ENCODE data around the gene RALGPS1. TPM values are rescaled to one million over a fixed set of nuclear protein-coding genes. Genes with fewer than 3 reads are reported as not detected.

The RALGPS1 gene
- total RNA-seq, 1 donor, result 8.2 TPM

GRCh38 chr9:126933334-126933980 is 18.9 kb downstream of the RALGPS1 start:
- no peak overlapping the region for H3K4me3 ChIP-seq (ENCODE audit: low read length)
- H3K27me3 ChIP-seq (ENCODE audit: insufficient read depth, low read length), result no peaks in the 10 kb centered on the region
- H3K4me1 ChIP-seq (ENCODE audit: insufficient read depth, low read length), result no peaks in the 10 kb centered on the region
- H3K9me3 ChIP-seq (ENCODE audit: low read depth, low read length), result no peaks in the 10 kb centered on the region

- H3K27me3 ChIP-seq (ENCODE audit: insufficient read depth, low read length), result no peaks in the 10 kb centered on the region
- no peaks in the 10 kb centered on the region for H3K9me3 ChIP-seq (ENCODE audit: low read depth, low read length)
- no peaks in the 10 kb centered on the region for H3K4me1 ChIP-seq (ENCODE audit: insufficient read depth, low read length)
- no peak overlapping the region for H3K4me3 ChIP-seq (ENCODE audit: low read length)
Observed at GRCh38 chr9:126934441-126934840, 19.9 kb downstream of the RALGPS1 start.

DNA sequence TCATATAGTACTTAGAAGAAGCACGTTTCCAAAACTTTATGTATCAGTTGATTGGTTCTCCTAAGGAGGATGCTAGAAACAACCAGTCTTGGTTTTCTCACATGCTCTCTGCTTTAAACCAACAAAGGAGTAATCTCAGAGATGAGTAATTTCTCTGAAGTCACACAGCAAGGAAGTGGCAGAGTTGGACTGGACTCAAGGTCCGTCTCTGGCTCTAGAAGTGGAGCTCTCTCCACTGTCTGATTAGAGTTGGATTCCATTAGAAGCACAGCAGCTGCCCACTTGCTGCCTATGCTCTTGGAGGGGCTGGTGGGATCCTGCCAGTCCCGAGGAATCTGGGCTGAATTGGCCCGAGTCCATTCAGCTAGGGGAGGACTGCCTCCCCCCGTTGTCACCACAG is 21.0 kb downstream of the RALGPS1 start:
- Histone ChIP-seq H3K4me3 (ENCODE audit: low read length) (no peak overlapping the region), H3K4me1 (ENCODE audit: insufficient read depth, low read length) (no peaks in the 10 kb centered on the region), H3K27me3 (ENCODE audit: insufficient read depth, low read length) (no peaks in the 10 kb centered on the region), H3K9me3 (ENCODE audit: low read depth, low read length) (no peaks in the 10 kb centered on the region)

- Histone ChIP-seq H3K9me3 (ENCODE audit: low read depth, low read length) (no peaks in the 10 kb centered on the region), H3K27me3 (ENCODE audit: insufficient read depth, low read length) (no peaks in the 10 kb centered on the region), H3K4me1 (ENCODE audit: insufficient read depth, low read length) (no peaks in the 10 kb centered on the region), H3K4me3 (ENCODE audit: low read length) (no peak overlapping the region)
Observed at GRCh38 chr9:126937444-126937843, 22.9 kb downstream of the RALGPS1 start.

DNA sequence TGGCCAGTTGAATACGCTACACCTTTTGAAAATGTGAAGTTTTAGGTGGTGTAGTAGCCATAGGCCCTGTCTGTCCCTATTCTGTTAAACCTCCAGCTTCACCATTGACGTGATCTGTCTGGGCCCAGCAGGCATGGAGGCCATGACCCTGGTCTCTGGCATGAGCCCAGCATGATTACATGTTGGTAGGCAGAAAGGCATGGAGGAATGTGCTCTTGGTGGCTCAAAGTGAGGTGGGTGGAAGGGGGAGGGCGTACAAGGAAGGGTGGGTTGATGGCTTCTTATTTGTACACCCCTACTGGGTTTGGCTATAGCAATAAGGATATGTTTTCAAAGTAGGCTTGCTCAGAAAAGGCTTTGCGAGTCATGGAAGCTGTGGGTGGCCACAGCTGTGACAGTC is 23.7 kb downstream of the RALGPS1 start:
- Histone ChIP-seq H3K27me3 (ENCODE audit: insufficient read depth, low read length) (no peaks in the 10 kb centered on the region), H3K4me3 (ENCODE audit: low read length) (no peak overlapping the region), H3K9me3 (ENCODE audit: low read depth, low read length) (no peaks in the 10 kb centered on the region), H3K4me1 (ENCODE audit: insufficient read depth, low read length) (no peaks in the 10 kb centered on the region)

- no peaks in the 10 kb centered on the region for H3K9me3 ChIP-seq (ENCODE audit: low read depth, low read length)
- H3K4me1 ChIP-seq (ENCODE audit: insufficient read depth, low read length), result no peaks in the 10 kb centered on the region
- H3K27me3 ChIP-seq (ENCODE audit: insufficient read depth, low read length), result no peaks in the 10 kb centered on the region
- no peak overlapping the region for H3K4me3 ChIP-seq (ENCODE audit: low read length)
Observed at GRCh38 chr9:126939821-126940221, 25.2 kb downstream of the RALGPS1 start.

- Histone ChIP-seq H3K4me1 (ENCODE audit: insufficient read depth, low read length) (peaks cover 6% of the 10 kb centered on the region), H3K27me3 (ENCODE audit: insufficient read depth, low read length) (no peaks in the 10 kb centered on the region), H3K9me3 (ENCODE audit: low read depth, low read length) (no peaks in the 10 kb centered on the region), H3K4me3 (ENCODE audit: low read length) (no peak overlapping the region)
Observed at GRCh38 chr9:126942399-126942798, 27.8 kb downstream of the RALGPS1 start.

DNA sequence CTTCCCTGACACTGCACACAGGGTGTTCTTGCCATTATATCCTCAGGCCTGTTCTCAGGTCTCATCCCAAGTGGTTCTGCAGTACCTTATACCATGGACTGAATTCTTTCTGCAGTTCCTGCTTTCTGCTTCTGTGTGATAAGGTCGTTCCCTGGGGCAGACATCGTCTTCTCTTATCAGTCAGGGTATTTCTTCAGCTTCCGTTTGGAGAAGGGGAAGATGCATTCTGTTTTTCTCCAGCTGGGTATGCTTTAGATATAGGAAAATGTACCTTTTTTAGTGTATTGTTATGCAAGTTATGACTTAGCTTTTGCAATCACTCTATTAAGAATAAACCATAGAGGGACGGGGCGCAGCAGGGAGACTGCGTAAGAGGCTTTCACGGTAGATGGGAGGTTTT is 31.1 kb downstream of the RALGPS1 start:
- no peak overlapping the region for H3K4me3 ChIP-seq (ENCODE audit: low read length)
- H3K9me3 ChIP-seq (ENCODE audit: low read depth, low read length), result no peaks in the 10 kb centered on the region
- peaks cover 6% of the 10 kb centered on the region for H3K4me1 ChIP-seq (ENCODE audit: insufficient read depth, low read length)
- H3K27me3 ChIP-seq (ENCODE audit: insufficient read depth, low read length), result no peaks in the 10 kb centered on the region

DNA sequence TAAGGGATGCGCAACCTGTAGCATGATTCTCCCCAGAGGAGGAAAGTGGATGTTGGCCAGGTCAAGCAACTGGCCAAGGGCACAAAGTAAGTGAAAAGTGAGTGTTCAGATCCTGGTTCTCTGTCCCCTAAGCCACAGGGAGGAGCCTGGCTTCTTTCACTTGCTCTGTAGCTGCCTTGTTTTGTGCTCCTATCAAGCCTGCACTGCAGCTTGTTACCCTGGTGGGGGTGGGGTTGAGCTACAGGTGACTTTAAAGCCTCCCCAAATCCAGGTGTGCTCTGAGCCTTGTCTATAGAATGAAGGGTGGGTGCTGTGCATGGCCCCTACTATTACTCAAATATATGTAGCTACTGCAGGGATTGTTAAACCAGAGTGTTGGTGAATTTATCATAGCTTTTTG is 32.9 kb downstream of the RALGPS1 start:
- Histone ChIP-seq H3K4me1 (ENCODE audit: insufficient read depth, low read length) (peaks cover 6% of the 10 kb centered on the region), H3K4me3 (ENCODE audit: low read length) (no peak overlapping the region), H3K9me3 (ENCODE audit: low read depth, low read length) (no peaks in the 10 kb centered on the region), H3K27me3 (ENCODE audit: insufficient read depth, low read length) (no peaks in the 10 kb centered on the region)

- Histone ChIP-seq H3K4me1 (ENCODE audit: insufficient read depth, low read length) (no peaks in the 10 kb centered on the region), H3K4me3 (ENCODE audit: low read length) (no peak overlapping the region), H3K27me3 (ENCODE audit: insufficient read depth, low read length) (no peaks in the 10 kb centered on the region), H3K9me3 (ENCODE audit: low read depth, low read length) (no peaks in the 10 kb centered on the region)
Observed at GRCh38 chr9:126952205-126952977, 37.8 kb downstream of the RALGPS1 start.

GRCh38 chr9:126953041-126953809 is 38.6 kb downstream of the RALGPS1 start:
- no peaks in the 10 kb centered on the region for H3K4me1 ChIP-seq (ENCODE audit: insufficient read depth, low read length)
- no peaks in the 10 kb centered on the region for H3K27me3 ChIP-seq (ENCODE audit: insufficient read depth, low read length)
- H3K4me3 ChIP-seq (ENCODE audit: low read length), result no peak overlapping the region
- H3K9me3 ChIP-seq (ENCODE audit: low read depth, low read length), result no peaks in the 10 kb centered on the region

- no peaks in the 10 kb centered on the region for H3K4me1 ChIP-seq (ENCODE audit: insufficient read depth, low read length)
- H3K4me3 ChIP-seq (ENCODE audit: low read length), result no peak overlapping the region
- H3K9me3 ChIP-seq (ENCODE audit: low read depth, low read length), result no peaks in the 10 kb centered on the region
- no peaks in the 10 kb centered on the region for H3K27me3 ChIP-seq (ENCODE audit: insufficient read depth, low read length)
Observed at GRCh38 chr9:126955811-126956210, 41.2 kb downstream of the RALGPS1 start.

DNA sequence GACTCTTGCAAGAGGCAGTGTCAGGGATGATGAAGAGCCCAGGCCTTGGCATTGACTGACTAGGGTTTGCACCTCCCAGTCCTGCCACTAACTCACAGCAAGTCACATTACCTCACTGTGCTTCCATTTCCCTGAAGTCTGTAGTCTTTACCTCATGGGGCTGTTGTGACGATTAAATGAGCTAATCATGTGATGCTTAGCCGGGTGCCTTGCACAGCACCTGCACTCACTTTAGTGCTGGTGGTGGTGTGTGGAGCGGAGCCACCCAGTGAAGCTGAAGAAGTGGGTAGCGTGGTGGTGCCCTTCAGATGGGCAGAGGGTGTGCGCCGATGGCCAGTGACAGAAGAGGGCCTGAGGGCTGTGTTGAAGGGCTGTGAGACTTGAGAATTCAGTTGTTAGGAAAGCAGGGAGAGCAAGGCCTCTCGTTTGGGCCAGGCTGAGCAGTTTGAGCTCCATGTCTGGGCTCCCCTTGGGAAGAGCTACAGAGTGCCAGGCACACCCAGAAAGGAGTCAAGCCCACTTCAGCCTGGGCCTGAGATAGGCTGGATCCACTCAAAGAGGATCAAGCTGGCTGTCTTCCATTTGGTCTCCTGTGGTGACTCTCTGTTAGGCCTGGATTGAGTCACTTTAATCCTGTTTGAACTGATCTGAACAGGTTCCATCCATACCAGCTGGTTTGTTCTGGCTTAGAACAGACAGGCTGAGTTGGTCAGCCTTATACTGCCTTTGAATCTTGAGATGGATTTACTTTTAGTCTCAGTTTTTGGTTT is 42.5 kb downstream of the RALGPS1 start:
- no peak overlapping the region for H3K4me3 ChIP-seq (ENCODE audit: low read length)
- no peaks in the 10 kb centered on the region for H3K4me1 ChIP-seq (ENCODE audit: insufficient read depth, low read length)
- no peaks in the 10 kb centered on the region for H3K27me3 ChIP-seq (ENCODE audit: insufficient read depth, low read length)
- H3K9me3 ChIP-seq (ENCODE audit: low read depth, low read length), result no peaks in the 10 kb centered on the region

- H3K4me1 ChIP-seq (ENCODE audit: insufficient read depth, low read length), result no peaks in the 10 kb centered on the region
- no peaks in the 10 kb centered on the region for H3K9me3 ChIP-seq (ENCODE audit: low read depth, low read length)
- no peak overlapping the region for H3K4me3 ChIP-seq (ENCODE audit: low read length)
- no peaks in the 10 kb centered on the region for H3K27me3 ChIP-seq (ENCODE audit: insufficient read depth, low read length)
Observed at GRCh38 chr9:126957687-126958053, 43.1 kb downstream of the RALGPS1 start.

GRCh38 chr9:126959336-126959735 is 44.8 kb downstream of the RALGPS1 start:
- H3K9me3 ChIP-seq (ENCODE audit: low read depth, low read length), result no peaks in the 10 kb centered on the region
- H3K4me3 ChIP-seq (ENCODE audit: low read length), result no peak overlapping the region
- no peaks in the 10 kb centered on the region for H3K4me1 ChIP-seq (ENCODE audit: insufficient read depth, low read length)

More at GRCh38 chr9:126959336-126959735, 44.8 kb downstream of the RALGPS1 start:
- no peaks in the 10 kb centered on the region for H3K27me3 ChIP-seq (ENCODE audit: insufficient read depth, low read length)

All from mononuclear cell (primary cell).